Measurements from ENCODE around the gene GOLGA7B. TPM values are rescaled to one million over a fixed set of nuclear protein-coding genes. Genes with fewer than 3 reads are reported as not detected.

The GOLGA7B gene
- total and polyA plus RNA-seq, 2 of the 4 experiments (the other 2 are of a cell fraction) = not detected

DNA sequence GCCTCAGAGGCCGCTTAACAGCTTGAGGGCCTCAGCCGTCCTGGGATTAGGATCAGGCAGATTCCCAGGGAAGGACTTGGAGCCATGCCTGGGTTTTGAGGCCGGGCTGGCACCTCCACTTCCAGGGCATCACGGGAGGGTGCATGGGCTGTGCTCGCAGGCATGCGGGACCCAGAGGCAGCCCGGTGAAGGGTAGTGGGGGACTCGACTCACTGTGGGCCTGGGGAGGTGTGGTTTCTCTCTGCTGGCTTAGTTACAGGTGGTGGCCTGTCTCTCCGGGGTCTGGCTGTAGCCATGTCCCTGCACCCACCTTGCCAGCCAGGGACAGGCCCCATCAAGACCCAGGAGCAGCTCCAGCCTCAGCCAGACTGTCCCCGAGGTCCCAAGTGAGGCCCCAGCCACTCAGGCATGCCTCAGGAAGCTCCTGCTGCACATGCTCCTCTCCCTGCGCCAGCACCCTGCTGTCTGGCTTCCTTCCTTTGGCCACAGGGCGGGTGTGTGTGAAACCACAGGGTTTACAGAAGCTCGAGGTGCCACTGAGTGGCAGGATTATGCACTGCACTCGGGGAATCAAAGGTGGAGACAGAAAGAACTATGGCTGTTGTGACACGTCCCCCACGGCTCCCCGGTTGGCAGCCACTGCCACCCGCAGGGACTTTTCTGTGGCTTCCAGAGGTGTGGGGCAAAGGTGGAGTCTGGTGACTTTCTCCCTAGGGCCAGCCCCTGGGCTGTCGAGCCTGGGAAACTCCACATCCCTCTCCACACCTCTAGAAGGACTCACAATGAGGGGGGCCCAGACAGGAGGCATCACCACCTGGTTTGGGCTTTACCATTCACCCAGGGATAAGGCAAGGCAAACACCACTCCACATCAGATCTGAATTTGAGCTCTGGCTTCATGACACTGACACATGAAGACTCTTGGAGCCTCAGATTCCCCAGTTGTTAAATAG is 19.7 kb downstream of the GOLGA7B start:
- no peaks in the 10 kb centered on the region for H3K79me1 ChIP-seq (ENCODE audit: low read depth in 1 of 2, low read length in 2 of 2)
- no peak overlapping the region for H3K27ac ChIP-seq (ENCODE audit: insufficient read depth, low read length)
- 7% methylated on average over 5 of the region's 19 CpGs; no CpG with 5 or more reads in 1 of the 2 experiments for WGBS, 2 experiments (ENCODE audit: extremely low coverage in 2 of 2, insufficient read length in 1 of 2)
- CTCF ChIA-PET = interaction anchor here (0.6 to 1.9 kb wide), 5 partner anchors 58 to 182 kb away, joined by 3 to 12 read pairs (median 3); partner anchors contain the start of gene AVPI1
- H2AK9ac ChIP-seq (replicated peaks; ENCODE audit: low read depth, low read length, poor library complexity) = no peak overlapping the region
- H3K9me3 ChIP-seq (ENCODE audit: control insufficient read depth, insufficient read depth, low read length) = no peaks in the 10 kb centered on the region
- no peaks in the 10 kb centered on the region for H3K9me1 ChIP-seq (ENCODE audit: insufficient read depth, low read length)
- no peak overlapping the region for H3K14ac ChIP-seq (replicated peaks; ENCODE audit: low read depth, low read length)
- no peak overlapping the region for H4K8ac ChIP-seq (ENCODE audit: low read depth in 2 of 2, low read length in 2 of 2)
- no peak overlapping the region for H2BK15ac ChIP-seq (ENCODE audit: low read depth, low read length)
- dilution Hi-C loops (cut with HindIII; ENCODE audit: low sequenced_read_pairs, unreplicated experiment) = no loop called here
- H3K4me2 ChIP-seq (ENCODE audit: low read depth, low read length) = no peak overlapping the region
- no peak overlapping the region for H4K91ac ChIP-seq (ENCODE audit: insufficient read depth, low read depth, low read length)
- intact Hi-C loops (cut with micrococcal nuclease) = loop anchor here (1.0 kb wide), 1 partner anchor 77 kb away; no protein-coding TSS in a partner anchor
- no peak overlapping the region for H3K4ac ChIP-seq (ENCODE audit: low read depth, low read length)
- BruUV-seq (replicated peaks) = no TSS peak
- peak overlapping the region; percentile 79 for H2AFZ ChIP-seq (replicated peaks; ENCODE audit: low read length, poor library complexity)
- H3K4me1 ChIP-seq (ENCODE audit: control insufficient read depth, insufficient read depth, low read length) = no peaks in the 10 kb centered on the region
- no peak overlapping the region for H3K56ac ChIP-seq (ENCODE audit: extremely low read depth, insufficient read depth, low read length)
- H2BK120ac ChIP-seq (ENCODE audit: low read depth, low read length) = no peak overlapping the region
- no peak overlapping the region for H3K18ac ChIP-seq (ENCODE audit: low read depth, low read length)
- no peaks in the 10 kb centered on the region for H4K20me1 ChIP-seq (ENCODE audit: insufficient read depth, low read length)
- POLR2A ChIA-PET (ENCODE audit: unreplicated experiment) = no interaction called here
- no peak overlapping the region for H2BK20ac ChIP-seq (ENCODE audit: low read depth, low read length)
- ATAC-seq (ENCODE audit: low read depth) (peak; percentile 96), DNase-seq (peak; percentile 67)
- H3K4me3 ChIP-seq (ENCODE audit: insufficient read depth, low read depth, low read length) = no peak overlapping the region
- no peak overlapping the region for H2BK5ac ChIP-seq (ENCODE audit: low read depth, low read length, poor library complexity, severe bottlenecking)
- in situ Hi-C loops (cut with MboI; ENCODE audit: low sequenced_read_pairs) = no loop called here
- no peak overlapping the region for H3K23ac ChIP-seq (ENCODE audit: low read depth, low read length)
- H3K9ac ChIP-seq (ENCODE audit: low read depth, low read length) = no peak overlapping the region
- H4K5ac ChIP-seq (ENCODE audit: low read depth, low read length) = no peak overlapping the region
- H3K27me3 ChIP-seq (ENCODE audit: control insufficient read depth, insufficient read depth, low read length) = peaks cover 45% of the 10 kb centered on the region
- H2AK5ac ChIP-seq (ENCODE audit: low read depth, low read length) = no peak overlapping the region
- no peaks in the 10 kb centered on the region for H3K36me3 ChIP-seq (ENCODE audit: control insufficient read depth, insufficient read depth, low read length)
- TF ChIP-seq BHLHE40 (IDR thresholded peaks at IDR 0.05; ENCODE audit: low read depth, low read length) = no peak
- TF ChIP-seq MAZ (IDR thresholded peaks at IDR 0.05; ENCODE audit: borderline replicate concordance, low read depth, low read length) = no peak
- TF ChIP-seq FOS (IDR thresholded peaks at IDR 0.05; ENCODE audit: low read depth, low read length) = no peak
- TF ChIP-seq RCOR1 (IDR thresholded peaks at IDR 0.05; ENCODE audit: insufficient replicate concordance, low read length) = no peak
- TF ChIP-seq, protein P1, sequence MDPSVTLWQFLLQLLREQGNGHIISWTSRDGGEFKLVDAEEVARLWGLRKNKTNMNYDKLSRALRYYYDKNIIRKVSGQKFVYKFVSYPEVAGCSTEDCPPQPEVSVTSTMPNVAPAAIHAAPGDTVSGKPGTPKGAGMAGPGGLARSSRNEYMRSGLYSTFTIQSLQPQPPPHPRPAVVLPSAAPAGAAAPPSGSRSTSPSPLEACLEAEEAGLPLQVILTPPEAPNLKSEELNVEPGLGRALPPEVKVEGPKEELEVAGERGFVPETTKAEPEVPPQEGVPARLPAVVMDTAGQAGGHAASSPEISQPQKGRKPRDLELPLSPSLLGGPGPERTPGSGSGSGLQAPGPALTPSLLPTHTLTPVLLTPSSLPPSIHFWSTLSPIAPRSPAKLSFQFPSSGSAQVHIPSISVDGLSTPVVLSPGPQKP (IDR thresholded peaks at IDR 0.05; ENCODE audit: borderline replicate concordance, low read depth, low read length) = no peak
- TF ChIP-seq, protein P2, sequence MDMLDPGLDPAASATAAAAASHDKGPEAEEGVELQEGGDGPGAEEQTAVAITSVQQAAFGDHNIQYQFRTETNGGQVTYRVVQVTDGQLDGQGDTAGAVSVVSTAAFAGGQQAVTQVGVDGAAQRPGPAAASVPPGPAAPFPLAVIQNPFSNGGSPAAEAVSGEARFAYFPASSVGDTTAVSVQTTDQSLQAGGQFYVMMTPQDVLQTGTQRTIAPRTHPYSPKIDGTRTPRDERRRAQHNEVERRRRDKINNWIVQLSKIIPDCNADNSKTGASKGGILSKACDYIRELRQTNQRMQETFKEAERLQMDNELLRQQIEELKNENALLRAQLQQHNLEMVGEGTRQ (IDR thresholded peaks at IDR 0.05; ENCODE audit: low read depth, low read length) = no peak
- TF ChIP-seq RAD21 (IDR thresholded peaks at IDR 0.05; ENCODE audit: low read length) = peak; percentile 83
- TF ChIP-seq MXI1 (IDR thresholded peaks at IDR 0.05; ENCODE audit: borderline replicate concordance, low read depth, low read length) = peak; percentile 42; the same call in 1 of the 2 replicates
- no peak for TF ChIP-seq NFE2L2 (IDR thresholded peaks at IDR 0.05; ENCODE audit: low read depth, low read length)
- TF ChIP-seq RFX5 (IDR thresholded peaks at IDR 0.05; ENCODE audit: low read depth, low read length) = no peak
- TF ChIP-seq CEBPB (IDR thresholded peaks at IDR 0.05; ENCODE audit: low read depth, low read length) = no peak
- TF ChIP-seq CTCF (conservative IDR thresholded peaks at IDR 0.05; ENCODE audit: low read depth, low read length) = peak; percentile 67
- no peak for TF ChIP-seq POLR2A (IDR thresholded peaks at IDR 0.05; ENCODE audit: low read depth, low read length)
- no peak for TF ChIP-seq MAFK (IDR thresholded peaks at IDR 0.05; ENCODE audit: low read depth, low read length)
